NCI-H510A (cell line): ENCODE data around the gene PRLR.
"Not testable (repeated sequence)": the region's sequence is repeated elsewhere in the genome, so short reads cannot be mapped to it uniquely, and the experiment has no call there.

Experiments used
- DNase-seq: peaks from one replicate; lab custom pipeline; 2025; lab: John Stamatoyannopoulos, UW

PRLR gene

GRCh38 chr5:35230038-35230611 lies at the start of gene PRLR:
Gene PRLR (minus strand): TSS chr5:35230487. CDS start chr5:35089620, 140,867 bp downstream.
- no peak for DNase-seq

GRCh38 chr5:35274839-35275509 lies 44.7 kb upstream of the PRLR start:
- no peak for DNase-seq

DNA sequence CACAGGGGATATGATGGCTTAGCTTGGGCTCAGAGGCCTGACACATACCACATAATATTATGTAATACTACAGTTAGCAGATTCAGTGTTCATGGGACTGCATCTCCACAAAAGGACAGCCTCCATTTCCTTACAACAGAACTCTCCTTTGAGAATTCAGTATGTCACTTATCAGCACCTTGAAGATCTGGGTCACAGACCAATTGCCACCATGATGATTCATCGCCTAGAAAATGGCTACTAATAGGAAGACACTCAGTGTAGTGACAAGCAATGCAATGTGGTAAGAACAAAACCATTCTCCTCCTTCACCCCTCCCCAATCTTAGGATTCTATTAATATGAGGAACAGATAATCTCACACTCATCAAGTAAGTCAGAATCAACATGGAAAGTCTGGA lies 38.7 kb upstream of the PRLR start:
- DNase-seq: no peak

DNA sequence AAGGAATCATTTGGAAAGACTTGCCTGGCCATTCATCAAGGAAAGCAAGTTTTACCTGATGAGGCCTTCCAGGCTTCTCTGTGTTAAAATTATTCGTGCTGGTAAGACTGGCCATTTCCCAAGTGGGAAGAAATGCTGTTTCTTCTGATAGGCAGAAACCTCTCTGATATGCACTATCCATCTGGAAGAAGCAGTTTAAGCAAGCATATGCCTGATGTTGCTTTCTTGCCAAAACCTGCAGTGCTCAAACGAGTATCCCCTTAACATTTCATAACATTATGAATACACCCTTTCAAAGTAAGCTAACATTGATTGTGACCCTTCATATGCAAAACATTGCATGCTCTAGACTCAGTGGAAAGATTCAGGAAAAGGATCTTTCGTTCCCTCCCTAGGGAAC lies 36.0 kb upstream of the PRLR start:
- no peak for DNase-seq

- DNase-seq: no peak
Observed at GRCh38 chr5:35264509-35264908, 34.2 kb upstream of the PRLR start.

DNA sequence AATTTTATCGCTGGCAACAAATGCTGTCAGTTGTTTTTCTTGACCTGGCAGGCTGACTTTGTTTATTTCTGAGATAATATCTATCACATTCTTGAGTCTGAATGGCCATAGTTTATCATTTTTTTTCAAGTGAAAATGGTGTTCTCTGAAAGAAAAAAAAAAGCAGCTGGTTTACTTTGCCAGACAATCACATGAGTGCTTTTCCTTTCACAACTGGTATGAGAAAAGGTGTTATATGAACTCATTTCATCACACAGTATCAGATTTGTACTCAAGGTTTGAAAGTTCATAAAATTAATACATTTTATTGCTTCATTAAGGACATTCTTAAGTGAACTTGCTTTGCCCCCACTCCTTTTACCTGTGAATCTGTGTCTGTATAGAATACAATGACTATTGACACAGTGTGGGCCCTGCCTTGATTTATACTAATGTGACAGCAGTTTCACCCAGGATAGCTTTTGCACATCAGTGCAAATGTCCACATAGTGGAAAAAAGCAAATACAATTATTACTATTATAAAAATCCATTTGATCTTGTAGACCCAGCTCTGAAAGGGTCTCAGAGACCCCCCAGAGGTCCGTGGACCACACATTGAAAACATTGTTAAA lies 33.1 kb upstream of the PRLR start:
- no peak for DNase-seq

- DNase-seq: no peak
Observed at GRCh38 chr5:35253582-35253981, 23.3 kb upstream of the PRLR start.

- DNase-seq: no peak
Observed at GRCh38 chr5:35252963-35253362, 22.7 kb upstream of the PRLR start.

DNA sequence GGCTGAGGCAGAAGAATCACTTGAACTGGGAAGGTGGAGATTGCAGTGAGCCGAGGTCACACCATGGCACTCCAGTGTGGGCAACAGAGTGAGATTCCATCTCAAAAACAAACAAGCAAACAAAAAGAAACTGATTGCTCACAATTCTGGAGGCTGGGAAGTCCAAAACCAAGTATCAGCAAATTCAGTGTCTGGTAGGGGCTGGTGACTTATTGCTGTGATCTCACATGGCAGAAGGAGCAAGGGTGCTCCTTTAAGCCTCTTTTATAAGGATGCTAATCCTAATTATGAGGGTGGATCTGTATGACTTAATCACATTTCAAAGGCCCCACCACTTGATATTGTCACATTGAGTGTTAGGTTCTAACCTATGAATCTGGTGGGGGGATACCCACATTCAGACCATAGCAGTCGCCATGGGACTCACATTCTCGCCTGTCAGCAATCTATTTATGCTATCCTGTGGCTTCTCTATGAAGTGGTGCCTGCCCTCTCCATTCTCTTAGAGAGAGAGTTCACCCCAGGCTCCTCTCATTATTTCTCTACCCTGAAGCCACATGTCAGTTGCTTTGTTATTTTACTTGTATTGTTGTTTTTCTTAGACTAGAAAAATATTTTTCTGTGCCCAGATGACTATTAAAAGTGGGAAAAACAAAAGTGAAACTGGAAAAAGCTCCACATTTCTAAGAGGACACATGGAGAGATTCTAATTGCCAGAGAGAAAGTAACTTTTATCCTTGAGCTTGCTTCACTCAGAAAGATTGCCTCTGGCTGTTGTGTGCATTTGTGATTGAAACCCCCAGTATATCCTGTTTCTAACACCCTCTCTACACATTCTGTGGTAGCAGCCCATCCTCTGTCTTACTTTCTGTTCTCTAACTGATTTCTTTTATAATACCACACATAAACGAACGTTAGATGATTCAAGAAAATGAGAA lies 18.8 kb upstream of the PRLR start:
- DNase-seq: no peak

GRCh38 chr5:35247648-35248034 lies 17.4 kb upstream of the PRLR start:
- DNase-seq: no peak

DNA sequence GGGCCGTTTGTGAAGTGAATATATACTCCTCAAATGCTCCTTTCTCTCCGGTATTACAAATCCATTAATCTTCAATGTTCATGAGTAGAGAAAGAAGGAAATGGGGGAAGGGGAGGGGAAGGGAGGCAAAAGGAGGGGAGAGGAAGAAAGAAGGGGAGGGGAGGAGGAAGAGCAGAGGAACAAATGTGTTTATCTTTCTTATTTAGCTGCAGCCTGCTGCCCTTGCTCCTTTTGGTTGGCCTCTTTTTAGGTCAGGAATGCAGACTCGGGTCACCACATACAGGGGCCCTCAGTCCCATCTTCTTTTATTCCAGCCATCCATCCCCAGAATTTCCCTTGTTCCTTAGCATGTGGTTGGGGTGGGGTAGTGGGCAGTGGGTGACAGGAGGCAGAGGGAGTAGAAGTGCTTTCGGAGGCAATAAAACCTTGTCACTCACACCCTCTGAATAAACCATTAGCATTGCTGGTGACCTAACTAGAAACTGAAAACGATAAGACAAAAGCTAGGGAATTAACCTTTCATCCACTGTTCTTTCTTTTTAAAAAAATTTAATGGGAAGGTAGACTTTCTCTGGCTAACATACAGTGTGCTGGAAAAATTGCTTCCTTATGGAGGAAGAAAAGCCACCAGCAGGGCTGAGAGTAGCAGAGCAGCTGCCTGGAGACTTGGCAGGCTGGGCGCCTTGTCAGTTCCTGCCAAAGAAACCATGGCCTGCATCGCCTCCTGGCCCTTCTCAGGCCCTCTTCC lies 16.8 kb upstream of the PRLR start:
- no peak for DNase-seq

GRCh38 chr5:35246411-35246810 lies 16.1 kb upstream of the PRLR start:
- no peak for DNase-seq

- not testable (repeated sequence) for DNase-seq
Observed at GRCh38 chr5:35245371-35245770, 15.1 kb upstream of the PRLR start.

DNA sequence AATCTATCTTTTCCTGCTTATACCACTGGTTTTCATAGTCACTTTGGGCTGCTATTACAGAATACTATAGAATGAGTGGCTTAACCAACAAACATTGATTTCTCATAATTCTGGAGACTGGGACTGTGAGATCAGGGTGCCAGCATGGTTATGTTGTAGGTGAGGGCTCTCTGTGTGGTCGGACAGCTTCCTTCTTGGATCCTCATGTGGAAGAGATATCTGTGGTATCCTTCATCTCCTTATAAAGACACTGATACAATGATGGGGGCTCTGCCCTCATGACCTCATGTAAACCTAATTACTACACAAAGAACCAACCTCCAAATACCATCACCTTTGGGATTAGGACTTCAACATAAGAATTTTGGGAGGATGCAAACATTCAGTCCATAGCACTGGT lies 13.9 kb upstream of the PRLR start:
- DNase-seq: no peak

- DNase-seq: no peak
Observed at GRCh38 chr5:35242702-35243258, 12.5 kb upstream of the PRLR start.

DNA sequence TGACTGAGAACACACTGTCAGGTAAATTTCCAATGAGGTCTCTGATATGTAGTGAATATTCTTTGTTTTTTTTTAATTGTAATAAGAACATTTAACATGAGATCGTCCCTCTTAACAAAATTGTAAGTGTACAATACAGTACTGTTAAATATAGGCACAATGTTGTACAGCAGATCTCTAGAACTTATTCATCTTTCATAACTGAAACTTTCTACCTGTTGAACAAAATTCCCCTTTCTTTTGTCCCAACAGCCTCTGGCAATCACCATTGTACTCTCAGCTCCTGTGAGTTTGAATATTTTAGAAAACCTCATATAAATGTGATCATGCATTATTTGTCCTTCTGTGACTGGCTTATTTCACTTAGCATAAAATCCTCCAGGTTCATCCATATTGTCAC lies 10.6 kb upstream of the PRLR start:
- no peak for DNase-seq

GRCh38 chr5:35239911-35240610 lies 9.8 kb upstream of the PRLR start:
- no peak for DNase-seq

GRCh38 chr5:35239476-35239875 lies 9.2 kb upstream of the PRLR start:
- no peak for DNase-seq

DNA sequence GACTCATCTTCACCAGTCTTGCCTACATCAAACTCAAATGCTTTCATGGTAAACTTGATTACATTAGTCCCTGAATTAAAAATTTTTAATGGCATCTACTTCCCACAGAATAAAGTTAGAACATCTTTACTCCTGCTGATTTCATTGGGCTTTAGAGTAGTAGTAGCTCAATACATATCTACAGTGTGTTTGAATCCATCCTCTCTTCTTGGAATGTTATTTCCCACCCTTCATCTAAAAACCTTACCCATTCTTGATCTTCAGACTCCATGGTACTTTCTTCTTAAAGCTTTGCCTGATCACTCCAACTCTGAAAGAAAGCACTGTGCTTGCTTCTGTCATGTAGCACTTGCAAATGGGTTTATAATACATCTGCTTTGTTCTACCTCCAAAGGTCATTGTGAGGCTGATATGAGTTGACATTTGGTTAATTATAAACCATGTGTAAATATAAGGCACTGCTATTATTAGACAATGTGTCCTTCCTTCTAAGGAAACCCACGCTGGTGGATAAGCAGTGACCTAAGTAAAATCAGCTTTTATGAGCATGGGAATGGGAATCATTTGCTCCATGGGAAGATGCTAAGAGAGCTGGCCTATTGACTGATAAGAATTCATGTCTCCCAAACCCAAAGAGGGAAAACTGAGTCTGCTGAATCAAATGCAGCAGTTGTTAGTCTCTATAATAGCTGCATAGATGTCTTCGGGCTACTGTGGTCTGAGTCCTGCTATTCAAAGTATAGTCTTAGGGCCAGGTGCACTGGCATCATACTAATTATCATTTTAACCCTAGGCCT lies 7.5 kb upstream of the PRLR start:
- no peak for DNase-seq

DNA sequence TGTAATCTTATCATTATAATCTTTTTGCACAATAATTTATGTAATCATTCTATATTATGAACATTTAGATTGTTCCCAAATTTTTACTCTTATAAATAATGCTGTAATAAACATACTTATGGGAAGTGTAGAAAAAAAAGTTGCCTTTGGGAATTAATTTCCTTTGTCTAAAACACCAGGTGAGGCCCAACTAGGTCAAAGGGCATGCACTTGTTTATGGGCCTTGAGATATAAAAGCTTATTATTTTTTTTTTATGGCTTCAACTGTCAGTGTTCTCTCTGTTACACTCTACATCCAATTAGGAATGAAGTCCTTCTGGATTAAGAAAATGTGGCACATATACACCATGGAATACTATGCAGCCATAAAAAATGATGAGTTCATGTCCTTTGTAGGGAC lies 6.5 kb upstream of the PRLR start:
- no peak for DNase-seq
